GM19397 (cell line): ENCODE results near the gene TERB1.
"Not testable (repeated sequence)": the region's sequence is repeated elsewhere in the genome, so short reads cannot be mapped to it uniquely, and the experiment has no call there.

Source experiments
- ATAC-seq: cut with Tn5 transposase; IDR thresholded peaks from one replicate; pipeline ENCODE4 v1.9.1; 2021; ENCODE audit warnings: mild to moderate bottlenecking, moderate library complexity; ENCODE audit not compliant: unreplicated experiment

TERB1 gene

GRCh38 chr16:66830422-66831404 is 29.3 kb upstream of the TERB1 start, which contains the start of gene NAE1:
TSS of gene NAE1 (minus strand) at chr16:66830976. CDS start at chr16:66830899, 77 bp downstream.
- ATAC-seq, result peak; percentile 96

GRCh38 chr16:66824006-66824405 is 22.6 kb upstream of the TERB1 start:
- no peak for ATAC-seq

- ATAC-seq, result no peak
Measured at GRCh38 chr16:66814734-66815133, 13.3 kb upstream of the TERB1 start.

GRCh38 chr16:66811043-66811442 is 9.7 kb upstream of the TERB1 start:
- ATAC-seq, result no peak

- ATAC-seq, result no peak
Measured at GRCh38 chr16:66810391-66810790, 9.0 kb upstream of the TERB1 start.

GRCh38 chr16:66809765-66810164 is 8.4 kb upstream of the TERB1 start:
- ATAC-seq, result no peak

GRCh38 chr16:66802159-66802558 is 775 bp upstream of the TERB1 start:
- no peak for ATAC-seq

- no peak for ATAC-seq
Measured at GRCh38 chr16:66800856-66801255, 528 bp downstream of the TERB1 start.

GRCh38 chr16:66798161-66798560 is 3.2 kb downstream of the TERB1 start:
- ATAC-seq, result no peak

- not testable (repeated sequence) for ATAC-seq
Measured at GRCh38 chr16:66793984-66794383, 7.4 kb downstream of the TERB1 start.

- ATAC-seq, result no peak
Measured at GRCh38 chr16:66790130-66790733, 11.2 kb downstream of the TERB1 start.

- ATAC-seq, result no peak
Measured at GRCh38 chr16:66787427-66787826, 14.0 kb downstream of the TERB1 start.

GRCh38 chr16:66786551-66786950 is 14.8 kb downstream of the TERB1 start:
- ATAC-seq, result no peak

GRCh38 chr16:66776457-66776856 is 24.9 kb downstream of the TERB1 start:
- ATAC-seq, result no peak

GRCh38 chr16:66774981-66775380 is 26.4 kb downstream of the TERB1 start:
- no peak for ATAC-seq

- ATAC-seq, result no peak
Measured at GRCh38 chr16:66758086-66758485, 43.3 kb downstream of the TERB1 start.

GRCh38 chr16:66754819-66755218 is 46.6 kb downstream of the TERB1 start:
- ATAC-seq, result no peak

- no peak for ATAC-seq
Measured at GRCh38 chr16:66754211-66754610, 47.2 kb downstream of the TERB1 start.

- no peak for ATAC-seq
Measured at GRCh38 chr16:66752958-66753357, 48.4 kb downstream of the TERB1 start.

- no peak for ATAC-seq
Measured at GRCh38 chr16:66752379-66752778, 49.0 kb downstream of the TERB1 start.

- no peak for ATAC-seq
Measured at GRCh38 chr16:66751992-66752322, 49.4 kb downstream of the TERB1 start.

GRCh38 chr16:66751303-66751991 is 49.9 kb downstream of the TERB1 start, which contains the start of gene DYNC1LI2:
TSS of gene DYNC1LI2 (minus strand) at chr16:66751609. CDS start at chr16:66751591, 18 bp downstream.
- ATAC-seq, result peak; percentile 87
